HG02798 (cell line): ENCODE data around the gene BICD1.

ENCODE experiments used
- ATAC-seq: cut with Tn5 transposase; IDR thresholded peaks from one replicate; pipeline ENCODE4 v1.9.1; 2021; ENCODE audit warnings: mild to moderate bottlenecking; ENCODE audit not compliant: unreplicated experiment, poor library complexity

Gene BICD1

GRCh38 chr12:32309811-32310736 lies 203.4 kb downstream of the BICD1 start:
- no peak for ATAC-seq

- no peak for ATAC-seq
Observed at GRCh38 chr12:32312049-32312670, 205.5 kb downstream of the BICD1 start.

GRCh38 chr12:32322354-32322753 lies 215.7 kb downstream of the BICD1 start:
- no peak for ATAC-seq

GRCh38 chr12:32331133-32331532 lies 224.5 kb downstream of the BICD1 start:
- no peak for ATAC-seq

GRCh38 chr12:32332446-32332845 lies 225.8 kb downstream of the BICD1 start:
- no peak for ATAC-seq

- ATAC-seq = peak; percentile 74
Observed at GRCh38 chr12:32334371-32334777, 227.7 kb downstream of the BICD1 start.

- ATAC-seq = no peak
Observed at GRCh38 chr12:32336261-32336660, 229.6 kb downstream of the BICD1 start.

GRCh38 chr12:32343496-32343895 lies 236.8 kb downstream of the BICD1 start:
- ATAC-seq = no peak

GRCh38 chr12:32344047-32344446 lies 237.4 kb downstream of the BICD1 start:
- ATAC-seq = no peak

- no peak for ATAC-seq
Observed at GRCh38 chr12:32353540-32353939, 246.9 kb downstream of the BICD1 start.

GRCh38 chr12:32357601-32358249 lies 251.1 kb downstream of the BICD1 start:
- no peak for ATAC-seq

- no peak for ATAC-seq
Observed at GRCh38 chr12:32360956-32361355, 254.3 kb downstream of the BICD1 start.

- no peak for ATAC-seq
Observed at GRCh38 chr12:32362892-32363291, 256.2 kb downstream of the BICD1 start.

GRCh38 chr12:32365473-32366064 lies 258.9 kb downstream of the BICD1 start:
- peak; percentile 64 for ATAC-seq

- no peak for ATAC-seq
Observed at GRCh38 chr12:32366714-32367113, 260.1 kb downstream of the BICD1 start.

- no peak for ATAC-seq
Observed at GRCh38 chr12:32367381-32367780, 260.7 kb downstream of the BICD1 start.

- ATAC-seq = no peak
Observed at GRCh38 chr12:32369202-32369601, 262.6 kb downstream of the BICD1 start.

- no peak for ATAC-seq
Observed at GRCh38 chr12:32377344-32378055, 270.9 kb downstream of the BICD1 start.

- no peak for ATAC-seq
Observed at GRCh38 chr12:32379213-32379612, 272.6 kb downstream of the BICD1 start.

GRCh38 chr12:32379667-32380066 lies 273.0 kb downstream of the BICD1 start:
- ATAC-seq = no peak
